HG03108 (cell line): ENCODE data around the gene NT5E.

Source experiments
- ATAC-seq: cut with Tn5 transposase; IDR thresholded peaks from one replicate; pipeline ENCODE4 v1.9.1; 2021; ENCODE audit warnings: moderate library complexity; ENCODE audit not compliant: unreplicated experiment

NT5E gene

GRCh38 chr6:85421181-85421580, 28.7 kb upstream of the NT5E start:
- ATAC-seq: no peak

GRCh38 chr6:85421972-85422371, 27.9 kb upstream of the NT5E start:
- no peak for ATAC-seq

- no peak for ATAC-seq
These were observed 26.9 kb upstream of the NT5E start for GRCh38 chr6:85422996-85423395.

- no peak for ATAC-seq
These were observed 24.9 kb upstream of the NT5E start for GRCh38 chr6:85424981-85425380.

GRCh38 chr6:85425997-85426396, 23.9 kb upstream of the NT5E start:
- no peak for ATAC-seq

GRCh38 chr6:85428486-85428885, 21.4 kb upstream of the NT5E start:
- ATAC-seq: no peak

- ATAC-seq: no peak
These were observed 20.5 kb upstream of the NT5E start for GRCh38 chr6:85429346-85429745.

GRCh38 chr6:85431271-85431670, 18.6 kb upstream of the NT5E start:
- no peak for ATAC-seq

GRCh38 chr6:85432554-85432953, 17.3 kb upstream of the NT5E start:
- ATAC-seq: no peak

GRCh38 chr6:85435851-85436250, 14.0 kb upstream of the NT5E start:
- no peak for ATAC-seq

GRCh38 chr6:85436411-85436810, 13.5 kb upstream of the NT5E start:
- ATAC-seq: no peak

- ATAC-seq: no peak
These were observed 12.9 kb upstream of the NT5E start for GRCh38 chr6:85436939-85437495.

- ATAC-seq: no peak
These were observed 6.3 kb upstream of the NT5E start for GRCh38 chr6:85443349-85444117.

- ATAC-seq: peak; percentile 78
These were observed 480 bp upstream of the NT5E start for GRCh38 chr6:85449388-85449817.

- ATAC-seq: no peak
These were observed 1.9 kb downstream of the NT5E start for GRCh38 chr6:85451565-85452306.

GRCh38 chr6:85452441-85452881, 2.6 kb downstream of the NT5E start:
- no peak for ATAC-seq

- no peak for ATAC-seq
These were observed 3.2 kb downstream of the NT5E start for GRCh38 chr6:85453052-85453451.

- ATAC-seq: no peak
These were observed 3.6 kb downstream of the NT5E start for GRCh38 chr6:85453490-85453889.

GRCh38 chr6:85455471-85456026, 5.7 kb downstream of the NT5E start:
- ATAC-seq: no peak

GRCh38 chr6:85456782-85457181, 6.9 kb downstream of the NT5E start:
- no peak for ATAC-seq

GRCh38 chr6:85458184-85458583, 8.3 kb downstream of the NT5E start:
- no peak for ATAC-seq

GRCh38 chr6:85458782-85459181, 8.9 kb downstream of the NT5E start:
- ATAC-seq: no peak
